Measurements from ENCODE around the gene C5. TPM values are rescaled to one million over a fixed set of nuclear protein-coding genes. Genes with fewer than 3 reads are reported as not detected.
"Not testable (repeated sequence)": the region's sequence is repeated elsewhere in the genome, so short reads cannot be mapped to it uniquely, and the experiment has no call there.

The C5 gene
- total RNA-seq, 1 donor from 2014 or later: 2.0 TPM

- intact Hi-C loops (cut with DNase I): loop anchor here (10.0 kb wide), 1 partner anchor 59 kb away; no protein-coding TSS in a partner anchor
- H3K4me1 ChIP-seq: no peaks in the 10 kb centered on the region
- no peaks in the 10 kb centered on the region for H3K9me3 ChIP-seq
- DNase-seq (ENCODE audit: extremely low spot score in 2 of 2): no peak
- no peaks in the 10 kb centered on the region for H3K36me3 ChIP-seq
- no peak overlapping the region for H3K4me3 ChIP-seq
- TF ChIP-seq POLR2A (IDR thresholded peaks at IDR 0.05): no peak
- no peak overlapping the region for H3K27ac ChIP-seq
- no peaks in the 10 kb centered on the region for H3K27me3 ChIP-seq
Observed at GRCh38 chr9:121053544-121053943, 3.5 kb upstream of the C5 start.

GRCh38 chr9:121048618-121049017 lies 1.5 kb downstream of the C5 start:
- H3K27ac ChIP-seq: no peak overlapping the region
- H3K36me3 ChIP-seq: no peaks in the 10 kb centered on the region
- intact Hi-C loops (cut with DNase I): no loop called here
- H3K4me1 ChIP-seq: no peaks in the 10 kb centered on the region
- no peak for DNase-seq (ENCODE audit: extremely low spot score in 2 of 2)
- H3K9me3 ChIP-seq: no peaks in the 10 kb centered on the region
- H3K27me3 ChIP-seq: no peaks in the 10 kb centered on the region
- no peak overlapping the region for H3K4me3 ChIP-seq
- no peak for TF ChIP-seq CTCF (IDR thresholded peaks at IDR 0.05)
- TF ChIP-seq POLR2A (IDR thresholded peaks at IDR 0.05): no peak
- TF ChIP-seq POLR2AphosphoS5 (IDR thresholded peaks at IDR 0.05; ENCODE audit: insufficient read depth in 1 of 2, low read depth in 1 of 2): no peak

- no peaks in the 10 kb centered on the region for H3K27me3 ChIP-seq
- no peak for TF ChIP-seq POLR2A (IDR thresholded peaks at IDR 0.05)
- no peak for TF ChIP-seq CTCF (IDR thresholded peaks at IDR 0.05)
- TF ChIP-seq POLR2AphosphoS5 (IDR thresholded peaks at IDR 0.05; ENCODE audit: insufficient read depth in 1 of 2, low read depth in 1 of 2): no peak
- H3K9me3 ChIP-seq: no peaks in the 10 kb centered on the region
- H3K4me3 ChIP-seq: no peak overlapping the region
- DNase-seq (ENCODE audit: extremely low spot score in 2 of 2): no peak
- no peak overlapping the region for H3K27ac ChIP-seq
- no peaks in the 10 kb centered on the region for H3K36me3 ChIP-seq
- intact Hi-C loops (cut with DNase I): no loop called here
- H3K4me1 ChIP-seq: no peaks in the 10 kb centered on the region
Observed at GRCh38 chr9:121048175-121048574, 1.9 kb downstream of the C5 start.

GRCh38 chr9:121038804-121039203 lies 11.3 kb downstream of the C5 start:
- no peaks in the 10 kb centered on the region for H3K9me3 ChIP-seq
- H3K36me3 ChIP-seq: no peaks in the 10 kb centered on the region
- H3K27ac ChIP-seq: no peak overlapping the region
- H3K4me1 ChIP-seq: no peaks in the 10 kb centered on the region
- TF ChIP-seq CTCF (IDR thresholded peaks at IDR 0.05) (no peak), POLR2A (IDR thresholded peaks at IDR 0.05) (no peak), POLR2AphosphoS5 (IDR thresholded peaks at IDR 0.05; ENCODE audit: insufficient read depth in 1 of 2, low read depth in 1 of 2) (no peak)
- intact Hi-C loops (cut with DNase I): no loop called here
- no peak overlapping the region for H3K4me3 ChIP-seq
- DNase-seq (ENCODE audit: extremely low spot score in 2 of 2): no peak
- no peaks in the 10 kb centered on the region for H3K27me3 ChIP-seq

- intact Hi-C loops (cut with DNase I): no loop called here
- Histone ChIP-seq H3K27me3 (no peaks in the 10 kb centered on the region), H3K4me1 (no peaks in the 10 kb centered on the region), H3K9me3 (no peaks in the 10 kb centered on the region), H3K36me3 (no peaks in the 10 kb centered on the region), H3K27ac (no peak overlapping the region), H3K4me3 (no peak overlapping the region)
- TF ChIP-seq CTCF (IDR thresholded peaks at IDR 0.05): no peak
- no peak for TF ChIP-seq POLR2AphosphoS5 (IDR thresholded peaks at IDR 0.05; ENCODE audit: insufficient read depth in 1 of 2, low read depth in 1 of 2)
- no peak for TF ChIP-seq POLR2A (IDR thresholded peaks at IDR 0.05)
- DNase-seq (ENCODE audit: extremely low spot score in 2 of 2): no peak
Observed at GRCh38 chr9:121038362-121038761, 11.7 kb downstream of the C5 start.

GRCh38 chr9:121035717-121036116 lies 14.4 kb downstream of the C5 start:
- H3K36me3 ChIP-seq; H3K27me3 ChIP-seq; DNase-seq (ENCODE audit: extremely low spot score in 2 of 2); H3K4me3 ChIP-seq; H3K27ac ChIP-seq; H3K4me1 ChIP-seq; H3K9me3 ChIP-seq; intact Hi-C loops (cut with DNase I): not testable (repeated sequence)

All from vagina (tissue), 2 donors.